ENCODE measurements around the gene ULK4.
A peak's percentile ranks its signal among the peaks of the same experiment; 100 is the strongest.

ULK4 gene

GRCh38 chr3:41234823-41235721, 726.8 kb downstream of the ULK4 start:
- H3K27ac ChIP-seq (ENCODE audit: extremely low read depth, low read depth, low read length): no peak overlapping the region
- POLR2A ChIA-PET: interaction anchor here (1.9 kb wide), 1 partner anchor 36 kb away, joined by 7 read pairs; the partner anchor contains the start of gene CTNNB1
- no peak for TF ChIP-seq HOXA7 (CRISPR knock-in tag; IDR thresholded peaks at IDR 0.05; ENCODE audit: borderline replicate concordance)
- TF ChIP-seq AEBP2 (tag by site-specific recombination; IDR thresholded peaks at IDR 0.05; ENCODE audit: borderline replicate concordance): no peak
- TF ChIP-seq ZNF214 (tag by site-specific recombination; IDR thresholded peaks at IDR 0.05; ENCODE audit: borderline replicate concordance): no peak
- no peak for TF ChIP-seq ZNF837 (tag by site-specific recombination; IDR thresholded peaks at IDR 0.05)
- no peak for TF ChIP-seq ZNF175 (tag by site-specific recombination; IDR thresholded peaks at IDR 0.05)
- TF ChIP-seq PRDM6 (tag by site-specific recombination; IDR thresholded peaks at IDR 0.05): 0 out of 2 replicates have a peak, but pooled peaks have one; percentile 5
- no peak for TF ChIP-seq ZBTB17 (tag by site-specific recombination; IDR thresholded peaks at IDR 0.05)
- no peaks in the 10 kb centered on the region for H3K4me1 ChIP-seq (ENCODE audit: control insufficient read depth, insufficient read depth, low read length)
- peaks cover 21 to 100% of the 10 kb centered on the region in 2 experiments for H3K36me3 ChIP-seq (ENCODE audit: control insufficient read depth in 2 of 2, insufficient read depth in 1 of 2, low read length in 2 of 2)
- no peaks in the 10 kb centered on the region for H3K9me3 ChIP-seq (ENCODE audit: control insufficient read depth, insufficient read depth, low read depth, low read length)
- CTCF ChIA-PET: interaction anchor here (0.6 kb wide), 1 partner anchor 32 kb away, joined by 4 read pairs; no protein-coding TSS in a partner anchor
- no peak overlapping the region for H3K4me3 ChIP-seq (ENCODE audit: low read depth, low read length)

GRCh38 chr3:41224120-41224806, 737.6 kb downstream of the ULK4 start:
- no peak overlapping the region for H3K27ac ChIP-seq (ENCODE audit: extremely low read depth, low read depth, low read length)
- H3K36me3 ChIP-seq (ENCODE audit: control insufficient read depth in 2 of 2, insufficient read depth in 1 of 2, low read length in 2 of 2): peaks cover 4 to 56% of the 10 kb centered on the region in 2 experiments
- H3K9me3 ChIP-seq (ENCODE audit: control insufficient read depth, insufficient read depth, low read depth, low read length): no peaks in the 10 kb centered on the region
- TF ChIP-seq ZNF585B (tag by site-specific recombination; IDR thresholded peaks at IDR 0.05) (no peak), ZNF549 (tag by site-specific recombination; IDR thresholded peaks at IDR 0.05) (no peak), TCF7L2 (IDR thresholded peaks at IDR 0.05; ENCODE audit: borderline replicate concordance, low read depth, low read length) (no peak), ZNF354C (tag by site-specific recombination; IDR thresholded peaks at IDR 0.05; ENCODE audit: borderline replicate concordance, low read depth) (no peak), ZNF692 (tag by site-specific recombination; IDR thresholded peaks at IDR 0.05) (no peak), ZNF248 (tag by site-specific recombination; IDR thresholded peaks at IDR 0.05) (no peak), ZNF555 (tag by site-specific recombination; conservative IDR thresholded peaks at IDR 0.05) (no peak), ZXDB (tag by site-specific recombination; IDR thresholded peaks at IDR 0.05) (no peak), ZBTB20 (tag by site-specific recombination; IDR thresholded peaks at IDR 0.05) (no peak), ZNF175 (tag by site-specific recombination; IDR thresholded peaks at IDR 0.05) (no peak), ZNF530 (tag by site-specific recombination; IDR thresholded peaks at IDR 0.05; ENCODE audit: low read depth) (no peak), BCL11A (tag by site-specific recombination; IDR thresholded peaks at IDR 0.05; ENCODE audit: low read depth) (no peak)
- TF ChIP-seq, protein P1, sequence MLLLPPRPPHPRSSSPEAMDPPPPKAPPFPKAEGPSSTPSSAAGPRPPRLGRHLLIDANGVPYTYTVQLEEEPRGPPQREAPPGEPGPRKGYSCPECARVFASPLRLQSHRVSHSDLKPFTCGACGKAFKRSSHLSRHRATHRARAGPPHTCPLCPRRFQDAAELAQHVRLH (tag by site-specific recombination; IDR thresholded peaks at IDR 0.05): no peak
- H3K4me3 ChIP-seq (ENCODE audit: low read depth, low read length): no peak overlapping the region
- H3K4me1 ChIP-seq (ENCODE audit: control insufficient read depth, insufficient read depth, low read length): no peaks in the 10 kb centered on the region; the same call in 1 of the 2 replicates
- ChIA-PET CTCF (no interaction called here), POLR2A (no interaction called here)
